GM12878 (cell line): ENCODE data around the gene CNTNAP2. TPM values are rescaled to one million over a fixed set of nuclear protein-coding genes. Genes with fewer than 3 reads are reported as not detected.

ENCODE experiments used
- ATAC-seq: fragments of 200-7000 bp; cut with Tn5 transposase; 3 replicates; pipeline ENCODE4 v1.9.1; 2020; ENCODE audit warnings: mild to moderate bottlenecking, moderate library complexity
- BruUV-seq: library from RNA; stranded (reverse); fragments of 400-500 nt; replicated peaks from 2 replicates; lab custom pipeline; 2021; lab: Mats Ljungman, UMichigan
- CTCF ChIA-PET: fragments of 300-600 bp; sonication (Branson Sonifier 250); formaldehyde crosslinking; extraction: SDS; loops from one replicate; lab custom pipeline; 2021; ENCODE audit warnings: inconsistent platforms; lab: Yijun Ruan, JAX
- POLR2A ChIA-PET: fragments of 350-600 bp; formaldehyde crosslinking; extraction: SDS; loops from one replicate; lab custom pipeline; 2021; ENCODE audit warnings: inconsistent platforms; lab: Charles Lee
- RAD21 ChIA-PET: fragments of 300-600 bp; sonication (Branson Sonifier 250); formaldehyde crosslinking; loops from one replicate; lab custom pipeline; 2023; ENCODE audit warnings: antibody characterized with exemption; ENCODE audit not compliant: unreplicated experiment; lab: Charles Lee
- SMC1A ChIA-PET: fragments of 300-600 bp; sonication (Branson Sonifier 250); formaldehyde crosslinking; loops from one replicate; lab custom pipeline; 2023; ENCODE audit not compliant: unreplicated experiment, uncharacterized antibody; lab: Charles Lee
- DNase-seq: peaks from one replicate; pipeline ENCODE4 v3.0.0-alpha.2; 2011; ENCODE audit warnings: low read depth, low spot score
- FAIRE-seq: peaks from 3 replicates; lab custom pipeline; 2011; peaks lifted over from hg19 to GRCh38; lab: Jason Lieb, UNC
- H2AFZ ChIP-seq: 2 replicates; pipeline ENCODE4 v1.6.0; 2011; ENCODE audit warnings: low read depth, low read length, control low read depth; ENCODE audit not compliant: control insufficient read depth
- H3K27ac ChIP-seq: 2 replicates; pipeline ENCODE4 v1.5.1; 2011; ENCODE audit warnings: control low read depth; ENCODE audit not compliant: control insufficient read depth, insufficient read depth
- H3K27me3 ChIP-seq, 2 experiments: replicated peaks in 1 of 2; 2 replicates each; pipeline versions ENCODE4 v1.6.0 to v1.6.1; 2011; ENCODE audit warnings: low read length in 1 of 2; ENCODE audit not compliant: control insufficient read depth in 2 of 2, insufficient read depth in 2 of 2
- H3K36me3 ChIP-seq, 2 experiments: 2 replicates each; pipeline ENCODE4 v1.5.1; 2011; ENCODE audit warnings: low read length in 1 of 2; ENCODE audit not compliant: control insufficient read depth in 2 of 2, insufficient read depth in 2 of 2
- H3K4me1 ChIP-seq: 2 replicates; pipeline ENCODE4 v1.6.1; 2011; ENCODE audit warnings: mild to moderate bottlenecking, low read length, moderate library complexity, mixed read lengths; ENCODE audit not compliant: control insufficient read depth, insufficient read depth
- H3K4me2 ChIP-seq: 2 replicates; pipeline ENCODE4 v1.6.0; 2011; ENCODE audit warnings: control low read depth; ENCODE audit not compliant: control insufficient read depth, insufficient read depth
- H3K4me3 ChIP-seq: fragments of 200-600 bp; sonication (generic); 2 replicates; pipeline ENCODE4 v1.5.1; 2016
- H3K79me2 ChIP-seq: 2 replicates; pipeline ENCODE4 v1.6.0; 2011; ENCODE audit warnings: low read length; ENCODE audit not compliant: control insufficient read depth, insufficient read depth
- H3K9ac ChIP-seq: 2 replicates; pipeline ENCODE4 v1.8.0; 2011; ENCODE audit warnings: low read length, control low read depth, mixed read lengths; ENCODE audit not compliant: control insufficient read depth, insufficient read depth
- H3K9me3 ChIP-seq: replicated peaks from 3 replicates; pipeline ENCODE4 v1.5.1; 2011; ENCODE audit warnings: mild to moderate bottlenecking, low read length; ENCODE audit not compliant: control insufficient read depth, insufficient read depth
- H4K20me1 ChIP-seq: 2 replicates; pipeline ENCODE4 v1.6.0; 2011; ENCODE audit not compliant: control insufficient read depth, insufficient read depth
- GATAD2B ChIP-seq: fragments of 450-650 bp; conservative IDR thresholded peaks from 2 replicates; pipeline ENCODE4 v1.6.1; 2017; ENCODE audit warnings: low read depth, mild to moderate bottlenecking, moderate library complexity
- HDAC6 ChIP-seq: fragments of 200-600 bp; sonication (generic); IDR thresholded peaks from one replicate; pipeline ENCODE4 v1.8.0; 2017; ENCODE audit warnings: antibody characterized with exemption; ENCODE audit not compliant: unreplicated experiment
- JUND ChIP-seq: IDR thresholded peaks from 2 replicates; pipeline ENCODE4 v1.6.1; 2012; ENCODE audit warnings: low read depth, mild to moderate bottlenecking, low read length, improper control_type of control experiment, moderate library complexity
- LARP7 ChIP-seq: fragments of 450-650 bp; IDR thresholded peaks from 2 replicates; pipeline ENCODE4 v1.6.1; 2017; ENCODE audit warnings: mild to moderate bottlenecking
- NFXL1 ChIP-seq: fragments of 450-650 bp; IDR thresholded peaks from 2 replicates; pipeline ENCODE4 v1.6.1; 2017; ENCODE audit warnings: antibody characterized with exemption, mild to moderate bottlenecking, borderline replicate concordance
- POLR2A ChIP-seq: IDR thresholded peaks from 2 replicates; pipeline ENCODE4 v1.6.1; 2011; ENCODE audit warnings: low read depth, mild to moderate bottlenecking, low read length
- RCOR1 ChIP-seq: conservative IDR thresholded peaks from 2 replicates; pipeline ENCODE4 v1.6.1; 2012; ENCODE audit warnings: low read depth, low read length, improper control_type of control experiment
- SREBF2 ChIP-seq: IDR thresholded peaks from 2 replicates; pipeline ENCODE4 v1.6.1; 2012; ENCODE audit warnings: mild to moderate bottlenecking, low read length
- STAT1 ChIP-seq: fragments of 450-650 bp; conservative IDR thresholded peaks from 2 replicates; pipeline ENCODE4 v1.6.1; 2014; ENCODE audit warnings: antibody characterized with exemption, mild to moderate bottlenecking
- STAT3 ChIP-seq: IDR thresholded peaks from 2 replicates; pipeline ENCODE4 v1.6.1; 2011; ENCODE audit warnings: low read depth, low read length, improper control_type of control experiment
- TARDBP ChIP-seq: IDR thresholded peaks from 2 replicates; pipeline ENCODE4 v1.6.1; 2016; ENCODE audit warnings: borderline replicate concordance
- TBL1XR1 ChIP-seq: IDR thresholded peaks from 2 replicates; pipeline ENCODE4 v1.6.1; 2012; ENCODE audit warnings: low read depth, low read length, improper control_type of control experiment
- TCF12 ChIP-seq: IDR thresholded peaks from 2 replicates; pipeline ENCODE4 v1.6.1; 2011; ENCODE audit warnings: low read depth, mild to moderate bottlenecking, low read length
- ZNF24 ChIP-seq: fragments of 450-650 bp; IDR thresholded peaks from 2 replicates; pipeline ENCODE4 v1.6.1; 2017; ENCODE audit warnings: antibody characterized with exemption, mild to moderate bottlenecking
- WGBS: methylation state at CpG from one replicate; pipeline ENCODE4 v1.1.6; 2016; ENCODE audit warnings: low lambda C conversion rate; ENCODE audit not compliant: insufficient replicate concordance, insufficient coverage; ENCODE audit errors: missing lambda C conversion rate; 5-methylcytosine and 5-hydroxymethylcytosine counted together
- in situ Hi-C: fragments of 300-500 bp; cut with MboI; formaldehyde crosslinking; loops from 9 replicates; pipeline ENCODE4 v1.14.3; 2018; ENCODE audit warnings: mixed read lengths
- intact Hi-C: fragments of 100-400 bp; cut with micrococcal nuclease; formaldehyde crosslinking; loops from one replicate; pipeline ENCODE4 v1.14.2; 2022; ENCODE audit not compliant: unreplicated experiment
- polyA plus RNA-seq, 11 experiments: library from polyadenylated mRNA; depleted of rRNA in 4 of 11; unstranded in 6 of 11; stranded (reverse) in 5 of 11; fragments of >200 nt; fragmentation: Nextera tagmentation in 4 of 11; fragmentation: Illumina TruSeq in 1 of 11; extraction: Ambion mirVana in 4 of 11; extraction: Trizol in 1 of 11; gene quantifications; 1 replicate in 1 of 11; 2 replicates in 10 of 11; pipeline versions ENCODE4 v1.2.1 to v1.2.3, GENCODE V29; 2011 to 2016; ENCODE audit warnings: inconsistent platforms in 2 of 11, missing spikeins in 2 of 11, low read depth in 1 of 11
- total RNA-seq, 4 experiments: library from RNA; depleted of rRNA in 3 of 4; stranded (reverse); fragments of >200 nt in 3 of 4; fragmentation: Illumina TruSeq in 1 of 4; extraction: Trizol in 1 of 4; gene quantifications; 2 replicates each; pipeline versions ENCODE4 v1.2.1 to v1.2.3, GENCODE V29; 2013 to 2021
- TF ChIP-seq, protein P1 (sequence below): fragments of 450-650 bp; IDR thresholded peaks from 2 replicates; pipeline ENCODE4 v1.6.1; 2016; ENCODE audit warnings: mild to moderate bottlenecking
- TF ChIP-seq, protein P2 (sequence below): IDR thresholded peaks from 2 replicates; pipeline ENCODE4 v1.6.1; 2011; ENCODE audit warnings: mild to moderate bottlenecking, low read depth, low read length, moderate library complexity; ENCODE audit not compliant: insufficient replicate concordance

The CNTNAP2 gene
- total and polyA plus RNA-seq, 10 of the 15 experiments (the other 5 are each of a cell fraction or from before 2014, with no cell fraction given), result 0.03 to 0.08 (median 0.03) TPM; not detected in 7

- no peak overlapping the region for H2AFZ ChIP-seq
- TF ChIP-seq, protein P1, sequence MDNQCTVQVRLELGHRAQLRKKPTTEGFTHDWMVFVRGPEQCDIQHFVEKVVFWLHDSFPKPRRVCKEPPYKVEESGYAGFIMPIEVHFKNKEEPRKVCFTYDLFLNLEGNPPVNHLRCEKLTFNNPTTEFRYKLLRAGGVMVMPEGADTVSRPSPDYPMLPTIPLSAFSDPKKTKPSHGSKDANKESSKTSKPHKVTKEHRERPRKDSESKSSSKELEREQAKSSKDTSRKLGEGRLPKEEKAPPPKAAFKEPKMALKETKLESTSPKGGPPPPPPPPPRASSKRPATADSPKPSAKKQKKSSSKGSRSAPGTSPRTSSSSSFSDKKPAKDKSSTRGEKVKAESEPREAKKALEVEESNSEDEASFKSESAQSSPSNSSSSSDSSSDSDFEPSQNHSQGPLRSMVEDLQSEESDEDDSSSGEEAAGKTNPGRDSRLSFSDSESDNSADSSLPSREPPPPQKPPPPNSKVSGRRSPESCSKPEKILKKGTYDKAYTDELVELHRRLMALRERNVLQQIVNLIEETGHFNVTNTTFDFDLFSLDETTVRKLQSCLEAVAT, result no peak
- TF ChIP-seq TCF12, result no peak
- TF ChIP-seq NFXL1, result no peak
- TF ChIP-seq LARP7, result no peak
- no peak for TF ChIP-seq STAT1
- no peak for TF ChIP-seq STAT3
- no peak for TF ChIP-seq RCOR1
- no peak for TF ChIP-seq HDAC6
- no peak for TF ChIP-seq POLR2A
- TF ChIP-seq SREBF2, result no peak
- TF ChIP-seq TBL1XR1, result no peak
- TF ChIP-seq ZNF24, result no peak
- no peak for TF ChIP-seq TARDBP
- TF ChIP-seq, protein P2, sequence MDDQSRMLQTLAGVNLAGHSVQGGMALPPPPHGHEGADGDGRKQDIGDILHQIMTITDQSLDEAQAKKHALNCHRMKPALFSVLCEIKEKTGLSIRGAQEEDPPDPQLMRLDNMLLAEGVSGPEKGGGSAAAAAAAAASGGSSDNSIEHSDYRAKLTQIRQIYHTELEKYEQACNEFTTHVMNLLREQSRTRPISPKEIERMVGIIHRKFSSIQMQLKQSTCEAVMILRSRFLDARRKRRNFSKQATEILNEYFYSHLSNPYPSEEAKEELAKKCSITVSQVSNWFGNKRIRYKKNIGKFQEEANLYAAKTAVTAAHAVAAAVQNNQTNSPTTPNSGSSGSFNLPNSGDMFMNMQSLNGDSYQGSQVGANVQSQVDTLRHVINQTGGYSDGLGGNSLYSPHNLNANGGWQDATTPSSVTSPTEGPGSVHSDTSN, result no peak
- TF ChIP-seq JUND, result no peak
- no peak for TF ChIP-seq GATAD2B
- SMC1A ChIA-PET, result no interaction called here
- no peaks in the 10 kb centered on the region for H3K4me1 ChIP-seq
- no peak overlapping the region for H3K27ac ChIP-seq
- H3K36me3 ChIP-seq, result no peaks in the 10 kb centered on the region
- no peaks in the 10 kb centered on the region for H3K79me2 ChIP-seq
- intact Hi-C loops (no loop called here), in situ Hi-C loops (no loop called here)
- H3K9ac ChIP-seq, result no peak overlapping the region
- H3K4me2 ChIP-seq, result no peak overlapping the region
- no peaks in the 10 kb centered on the region for H4K20me1 ChIP-seq
- H3K27me3 ChIP-seq, result no peaks in the 10 kb centered on the region
- no peak for DNase-seq
- FAIRE-seq, result no peak
- ATAC-seq, result no peak
- BruUV-seq, result no TSS peak
- whole genome bisulfite sequencing, result 34% methylated on average over 2 of the region's 2 CpGs
- POLR2A ChIA-PET, result no interaction called here
- CTCF ChIA-PET, result no interaction called here
- no peak overlapping the region for H3K4me3 ChIP-seq
- H3K9me3 ChIP-seq, result no peaks in the 10 kb centered on the region
- RAD21 ChIA-PET, result no interaction called here
Measured at GRCh38 chr7:146414373-146414772, 297.8 kb downstream of the CNTNAP2 start.
